Measurements from ENCODE around the gene ITIH6.
A peak's percentile ranks its signal among the peaks of the same experiment; 100 is the strongest.
"Not testable (repeated sequence)": the region's sequence is repeated elsewhere in the genome, so short reads cannot be mapped to it uniquely, and the experiment has no call there.

ITIH6 gene, protein sequence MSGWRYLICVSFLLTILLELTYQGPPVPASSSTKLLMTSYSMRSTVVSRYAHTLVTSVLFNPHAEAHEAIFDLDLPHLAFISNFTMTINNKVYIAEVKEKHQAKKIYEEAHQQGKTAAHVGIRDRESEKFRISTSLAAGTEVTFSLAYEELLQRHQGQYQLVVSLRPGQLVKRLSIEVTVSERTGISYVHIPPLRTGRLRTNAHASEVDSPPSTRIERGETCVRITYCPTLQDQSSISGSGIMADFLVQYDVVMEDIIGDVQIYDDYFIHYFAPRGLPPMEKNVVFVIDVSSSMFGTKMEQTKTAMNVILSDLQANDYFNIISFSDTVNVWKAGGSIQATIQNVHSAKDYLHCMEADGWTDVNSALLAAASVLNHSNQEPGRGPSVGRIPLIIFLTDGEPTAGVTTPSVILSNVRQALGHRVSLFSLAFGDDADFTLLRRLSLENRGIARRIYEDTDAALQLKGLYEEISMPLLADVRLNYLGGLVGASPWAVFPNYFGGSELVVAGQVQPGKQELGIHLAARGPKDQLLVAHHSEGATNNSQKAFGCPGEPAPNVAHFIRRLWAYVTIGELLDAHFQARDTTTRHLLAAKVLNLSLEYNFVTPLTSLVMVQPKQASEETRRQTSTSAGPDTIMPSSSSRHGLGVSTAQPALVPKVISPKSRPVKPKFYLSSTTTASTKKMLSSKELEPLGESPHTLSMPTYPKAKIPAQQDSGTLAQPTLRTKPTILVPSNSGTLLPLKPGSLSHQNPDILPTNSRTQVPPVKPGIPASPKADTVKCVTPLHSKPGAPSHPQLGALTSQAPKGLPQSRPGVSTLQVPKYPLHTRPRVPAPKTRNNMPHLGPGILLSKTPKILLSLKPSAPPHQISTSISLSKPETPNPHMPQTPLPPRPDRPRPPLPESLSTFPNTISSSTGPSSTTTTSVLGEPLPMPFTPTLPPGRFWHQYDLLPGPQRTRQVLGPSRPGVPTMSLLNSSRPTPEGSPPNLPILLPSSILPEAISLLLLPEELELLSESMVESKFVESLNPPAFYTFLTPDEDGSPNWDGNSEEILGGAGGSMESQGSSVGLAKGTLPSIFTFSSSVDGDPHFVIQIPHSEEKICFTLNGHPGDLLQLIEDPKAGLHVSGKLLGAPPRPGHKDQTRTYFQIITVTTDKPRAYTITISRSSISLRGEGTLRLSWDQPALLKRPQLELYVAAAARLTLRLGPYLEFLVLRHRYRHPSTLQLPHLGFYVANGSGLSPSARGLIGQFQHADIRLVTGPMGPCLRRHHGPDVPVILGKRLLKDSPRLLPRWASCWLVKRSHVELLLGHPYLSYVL

DNA sequence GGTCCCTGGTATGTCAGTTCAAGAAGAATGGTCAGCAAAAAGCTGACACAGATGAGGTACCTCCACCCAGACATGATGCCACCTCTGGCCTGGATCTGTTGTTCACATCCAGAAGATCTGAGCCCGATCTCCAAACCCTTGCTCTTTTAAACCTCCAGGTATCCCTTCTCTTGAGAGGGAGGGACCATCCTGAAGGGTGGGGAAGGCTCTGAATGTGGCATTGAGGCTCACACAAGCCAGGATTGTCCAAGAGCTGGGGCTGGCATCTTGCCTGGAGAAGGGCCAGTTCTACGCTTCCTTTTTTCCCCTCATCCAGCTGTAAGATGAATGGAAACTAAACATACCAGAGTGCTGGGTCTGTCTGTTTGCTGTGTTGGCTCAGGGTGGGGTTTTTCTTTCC, at the start of gene ITIH6:
TSS of gene ITIH6 (minus strand) at position 119 of the 400 bp plus-strand sequence. CDS start at position 74, 45 bp downstream.
- DNase-seq (ENCODE audit: low spot score) = no peak

DNA sequence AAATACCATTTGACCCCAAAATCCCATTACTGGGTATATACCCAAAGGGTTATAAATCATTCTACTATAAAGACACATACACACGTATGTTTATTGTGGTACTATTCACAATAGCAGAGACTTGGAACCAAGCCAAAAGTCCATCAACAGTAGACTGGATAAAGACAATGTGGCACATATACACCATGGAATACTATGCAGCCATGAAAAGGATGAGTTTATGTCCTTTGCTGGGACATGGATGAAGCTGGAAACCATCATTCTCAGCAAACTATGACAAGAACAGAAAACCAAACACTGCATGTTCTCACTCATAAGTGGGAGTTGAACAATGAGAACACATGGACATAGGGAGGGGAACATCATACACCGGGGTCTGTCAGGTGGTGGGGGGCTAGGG, 49.6 kb upstream of the ITIH6 start:
- DNase-seq (ENCODE audit: low spot score) = not testable (repeated sequence)

GRCh38 chrX:54843050-54843449, 45.0 kb upstream of the ITIH6 start:
- DNase-seq (ENCODE audit: low spot score) = no peak

GRCh38 chrX:54842607-54843006, 44.6 kb upstream of the ITIH6 start:
- DNase-seq (ENCODE audit: low spot score) = no peak

DNA sequence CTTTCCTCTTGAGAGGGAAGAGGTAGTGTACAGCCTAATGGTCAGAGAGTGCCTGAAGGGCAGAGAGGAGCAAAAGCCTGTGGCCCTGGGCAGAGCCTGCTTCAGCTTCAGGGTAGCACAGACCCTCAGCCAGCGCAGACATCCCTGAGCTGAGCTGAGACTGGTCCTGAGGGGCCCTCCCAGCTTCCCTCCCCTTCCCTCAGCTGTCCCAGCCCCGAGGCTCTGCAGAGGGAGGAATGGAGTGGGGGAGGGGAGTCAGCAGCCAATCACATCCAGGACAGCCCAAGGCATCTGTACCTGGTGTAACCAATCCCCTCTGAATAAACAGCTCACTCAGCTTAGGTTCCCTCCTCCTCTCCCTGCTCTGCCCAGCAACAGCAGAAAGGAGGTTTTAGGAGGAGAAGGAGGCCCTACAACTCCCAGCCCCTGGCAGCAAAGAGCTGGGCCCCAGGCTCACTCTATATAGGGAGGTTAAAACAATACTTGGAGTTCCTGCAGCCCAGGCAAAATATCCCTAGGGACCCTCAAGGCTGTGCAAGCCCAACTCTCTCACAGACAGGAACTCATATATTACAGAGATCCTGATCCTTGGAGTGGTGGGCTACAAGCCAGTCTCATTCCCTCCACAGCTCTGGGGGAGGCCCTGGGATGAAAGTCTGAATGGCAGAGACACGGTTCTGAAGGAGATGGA, 43.3 kb upstream of the ITIH6 start:
- not testable (repeated sequence) for DNase-seq (ENCODE audit: low spot score)

DNA sequence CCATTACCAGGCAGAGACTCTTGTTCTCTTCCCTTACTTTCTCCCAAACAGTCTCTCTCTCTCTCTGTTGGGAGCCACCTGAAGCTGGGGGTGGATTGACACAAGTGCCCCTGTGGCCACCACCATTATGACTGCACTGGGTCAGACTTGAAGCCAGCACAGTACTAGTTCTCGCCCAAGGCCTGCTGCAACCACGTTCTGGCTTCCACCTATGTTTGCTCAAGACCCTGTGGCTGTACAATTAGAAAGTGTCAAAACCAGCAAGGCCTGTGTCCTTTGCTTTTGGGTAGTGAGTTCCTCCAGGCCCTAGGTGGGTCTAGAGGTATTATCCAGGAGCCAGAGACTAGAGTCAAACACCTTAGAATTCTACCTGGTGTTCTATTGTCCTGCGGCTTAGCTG, 40.5 kb upstream of the ITIH6 start:
- no peak for DNase-seq (ENCODE audit: low spot score)

GRCh38 chrX:54826598-54826997, 28.5 kb upstream of the ITIH6 start:
- DNase-seq (ENCODE audit: low spot score) = no peak

GRCh38 chrX:54825716-54826438, 27.8 kb upstream of the ITIH6 start:
- no peak for DNase-seq (ENCODE audit: low spot score)

GRCh38 chrX:54824722-54825121, 26.7 kb upstream of the ITIH6 start:
- no peak for DNase-seq (ENCODE audit: low spot score)

DNA sequence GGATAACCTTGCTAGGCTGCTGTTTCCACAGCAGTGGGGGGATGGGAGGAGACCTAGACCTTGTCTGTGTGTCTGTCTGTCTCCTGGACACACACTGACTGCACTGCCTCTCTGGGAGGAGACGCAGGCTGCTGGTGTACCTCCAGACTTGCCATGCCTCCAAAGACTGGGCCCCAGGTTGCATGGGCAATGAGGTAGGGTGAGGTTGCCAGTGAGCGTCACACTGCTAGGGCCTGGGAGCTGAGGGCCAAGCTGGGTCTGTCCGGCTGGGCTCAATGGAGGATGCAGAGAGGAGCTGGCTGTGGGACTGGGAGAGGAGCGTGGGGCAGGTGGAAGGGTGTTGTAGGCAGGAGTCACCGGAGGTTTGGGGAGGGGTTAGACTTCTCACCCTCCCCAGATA, 26.1 kb upstream of the ITIH6 start:
- no peak for DNase-seq (ENCODE audit: low spot score)

GRCh38 chrX:54821310-54821709, 23.3 kb upstream of the ITIH6 start:
- no peak for DNase-seq (ENCODE audit: low spot score)

GRCh38 chrX:54820737-54821136, 22.7 kb upstream of the ITIH6 start:
- no peak for DNase-seq (ENCODE audit: low spot score)

DNA sequence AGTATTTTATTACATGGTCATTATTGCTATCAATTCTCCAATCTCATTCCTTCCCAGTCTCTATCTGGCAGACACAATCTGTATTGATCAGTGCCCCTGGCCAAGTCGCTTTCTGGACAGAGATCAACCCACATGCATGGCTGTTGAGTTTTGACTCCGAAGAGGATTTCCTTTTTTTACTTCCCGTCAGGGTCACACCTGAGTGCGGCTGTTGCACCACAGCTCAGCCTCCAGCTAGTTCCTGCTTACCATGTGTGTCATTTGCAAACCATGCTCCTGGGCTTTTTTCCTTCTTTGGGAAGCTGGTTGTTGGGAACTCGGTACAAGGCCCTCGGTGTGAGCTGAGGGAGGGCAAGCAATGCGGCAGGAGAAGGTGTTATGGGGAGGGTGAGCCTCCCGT, 21.1 kb upstream of the ITIH6 start:
- DNase-seq (ENCODE audit: low spot score) = no peak

- DNase-seq (ENCODE audit: low spot score) = no peak
Measured at GRCh38 chrX:54818221-54818620, 20.2 kb upstream of the ITIH6 start.

DNA sequence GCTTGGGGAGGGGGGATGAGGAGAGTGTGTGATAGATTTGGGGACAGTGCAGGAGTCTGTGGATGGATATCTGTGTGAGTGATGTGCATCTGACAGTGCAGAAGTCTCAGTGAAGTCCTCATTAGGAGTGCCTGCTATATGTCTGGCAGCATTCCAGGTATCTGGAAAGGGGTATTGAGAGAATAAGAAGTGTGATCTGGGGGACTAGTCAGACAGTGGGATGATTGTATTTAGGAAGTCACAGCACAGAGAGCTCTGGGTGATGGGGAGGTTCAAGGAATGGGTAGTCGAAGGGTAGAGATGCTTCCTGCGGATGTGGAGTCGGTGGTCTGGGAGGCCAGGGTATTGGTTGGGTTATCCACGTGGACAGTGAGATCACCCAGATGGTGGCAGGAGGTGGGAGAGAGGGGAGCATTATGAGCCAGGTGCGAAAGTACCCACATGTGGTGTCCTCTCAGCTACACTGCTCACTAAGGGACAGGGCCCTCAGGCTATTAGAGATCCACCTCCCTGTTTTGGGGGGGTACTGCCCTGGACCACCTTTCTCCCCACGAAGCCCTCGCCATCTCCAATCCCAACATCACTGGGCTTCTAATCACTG, 19.3 kb upstream of the ITIH6 start:
- no peak for DNase-seq (ENCODE audit: low spot score)

DNA sequence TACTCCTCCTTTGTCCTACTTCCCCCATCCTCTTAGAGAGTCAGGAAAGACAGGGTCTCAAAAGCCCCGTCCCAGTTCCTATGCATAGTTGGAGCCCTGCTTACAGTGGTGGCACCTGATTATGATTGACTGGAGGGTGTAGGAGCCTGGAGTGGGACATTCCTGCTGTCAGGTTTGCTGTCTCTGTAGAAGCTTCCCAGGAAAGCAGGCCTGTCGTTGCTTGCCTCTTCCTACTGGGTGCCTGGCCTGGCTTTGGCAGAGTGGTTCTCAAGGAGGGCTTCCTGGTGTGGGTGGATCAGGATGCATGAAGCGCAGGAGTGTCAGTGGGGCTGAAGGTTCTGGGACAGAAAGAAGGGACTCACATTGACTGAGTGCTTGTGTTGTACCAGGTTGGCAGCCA, 14.3 kb upstream of the ITIH6 start:
- no peak for DNase-seq (ENCODE audit: low spot score)

DNA sequence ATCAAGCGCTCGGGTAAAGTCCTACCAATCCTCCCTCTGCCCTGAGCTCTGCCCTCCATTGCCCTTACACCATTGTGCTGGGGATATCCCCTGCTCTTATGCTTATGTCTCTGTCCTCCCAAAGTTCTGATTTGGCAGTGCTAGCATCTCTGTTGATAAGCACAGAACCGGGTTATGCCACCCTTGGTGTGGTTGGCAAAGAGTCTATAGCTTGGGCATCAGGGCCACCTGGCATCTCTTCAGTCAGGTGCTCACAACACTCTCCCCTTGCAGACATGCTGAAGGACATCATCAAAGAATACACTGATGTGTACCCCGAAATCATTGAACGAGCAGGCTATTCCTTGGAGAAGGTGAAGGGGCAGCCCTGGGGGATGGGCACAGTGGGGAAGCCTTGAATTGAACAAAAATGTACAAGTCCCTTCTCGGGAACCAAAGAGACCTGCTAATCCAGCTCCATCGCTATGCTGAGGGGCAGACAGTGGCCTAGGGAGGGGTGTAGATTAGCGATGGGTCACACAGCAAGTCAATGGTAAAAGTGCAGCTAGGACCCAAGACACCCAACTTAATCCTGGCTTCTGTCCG, 13.3 kb upstream of the ITIH6 start:
- no peak for DNase-seq (ENCODE audit: low spot score)

GRCh38 chrX:54810532-54810931, 12.5 kb upstream of the ITIH6 start:
- no peak for DNase-seq (ENCODE audit: low spot score)

DNA sequence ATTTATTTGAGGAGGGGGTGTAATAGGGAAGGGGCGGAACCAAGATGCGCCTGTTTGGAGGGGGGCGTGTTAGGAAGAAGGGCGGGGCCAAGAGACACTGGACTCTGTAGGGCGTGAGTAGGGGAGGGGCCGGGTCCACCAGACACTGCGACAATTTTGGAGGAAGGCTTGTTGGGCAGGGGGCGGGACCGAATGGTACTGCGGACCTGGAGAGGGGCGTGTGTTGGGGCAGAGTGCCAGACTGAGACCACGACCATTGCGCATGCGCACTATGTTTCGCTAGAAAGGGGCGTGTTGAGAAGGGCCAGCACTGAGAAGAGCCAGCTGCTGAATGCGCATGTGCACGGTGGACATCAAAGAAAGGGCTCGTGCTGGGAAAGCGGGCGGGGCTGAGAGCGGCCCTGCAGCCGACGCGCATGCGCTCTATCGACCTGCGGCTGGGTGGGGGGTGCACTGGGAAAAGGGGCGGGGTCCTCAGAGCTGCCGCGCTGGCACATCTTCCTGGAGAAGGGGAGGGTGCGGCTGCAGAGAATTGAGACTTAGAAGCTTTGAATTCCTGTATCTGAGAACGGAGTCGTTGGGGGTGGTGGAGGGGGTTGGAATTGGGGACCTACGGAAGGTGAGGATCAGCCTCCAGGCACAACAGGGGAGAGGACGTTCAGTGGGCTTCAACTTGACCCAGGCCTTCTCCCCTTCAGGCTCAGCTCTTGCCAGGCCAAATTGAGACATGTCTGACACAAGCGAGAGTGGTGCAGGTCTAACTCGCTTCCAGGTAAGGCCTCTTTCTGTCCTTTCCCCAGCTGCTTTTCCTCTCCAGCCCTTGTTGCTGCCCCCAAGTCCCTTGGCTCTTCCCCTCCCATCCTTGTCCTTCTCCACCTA, 10.8 kb upstream of the ITIH6 start:
- DNase-seq (ENCODE audit: low spot score) = peak; percentile 93

Data from germinal center (tissue), 1 donor.